Measurements from ENCODE around the gene CD2BP2. TPM values are rescaled to one million over a fixed set of nuclear protein-coding genes. Genes with fewer than 3 reads are reported as not detected.
A peak's percentile ranks its signal among the peaks of the same experiment; 100 is the strongest.

Gene CD2BP2
- total and polyA plus RNA-seq, 9 of the 15 experiments (the other 6 are each of a cell fraction or from before 2014, with no cell fraction given): 3.9 to 51.1 (median 32.8) TPM

GRCh38 chr16:30395155-30395991 lies 40.3 kb upstream of the CD2BP2 start, which contains the start of gene ZNF48 (continued):
- TF ChIP-seq SP2 (IDR thresholded peaks at IDR 0.05; ENCODE audit: extremely low read depth, low read depth, low read length, poor library complexity, severe bottlenecking) (peak; percentile 95), ATF4 (CRISPR knock-in tag; IDR thresholded peaks at IDR 0.05) (no peak), ZNF311 (CRISPR knock-in tag; IDR thresholded peaks at IDR 0.05) (no peak), MAZ (CRISPR knock-in tag; conservative IDR thresholded peaks at IDR 0.05 in 1 of 2, IDR thresholded peaks at IDR 0.05 in 1 of 2) (peak; percentile 67 to 81; a peak in 3 of 4 replicates), DACH1 (IDR thresholded peaks at IDR 0.05; ENCODE audit: partially characterized antibody) (peak; percentile 18), SAP30 (IDR thresholded peaks at IDR 0.05; ENCODE audit: borderline replicate concordance, insufficient read depth, low read depth, low read length, poor library complexity, severe bottlenecking) (no peak), ZNF384 (IDR thresholded peaks at IDR 0.05; ENCODE audit: low read depth, low read length) (no peak), EHMT2 (IDR thresholded peaks at IDR 0.05) (no peak), ZNF134 (CRISPR knock-in tag; conservative IDR thresholded peaks at IDR 0.05) (no peak), FOXA3 (CRISPR knock-in tag; conservative IDR thresholded peaks at IDR 0.05 in 1 of 2, IDR thresholded peaks at IDR 0.05 in 1 of 2) (peak in 1 of 2 experiments; percentile 60; a peak in 1 of 4 replicates), U2AF1 (optimal IDR thresholded peaks at IDR 0.05; ENCODE audit: low read depth, low read length) (no peak), ZNF263 (CRISPR knock-in tag; IDR thresholded peaks at IDR 0.05; ENCODE audit: borderline replicate concordance) (no peak; the same call in 1 of the 2 replicates), ZNF584 (CRISPR knock-in tag; IDR thresholded peaks at IDR 0.05; ENCODE audit: low read depth) (no peak), SMARCA5 (IDR thresholded peaks at IDR 0.05) (no peak), HSF4 (CRISPR knock-in tag; IDR thresholded peaks at IDR 0.05; ENCODE audit: borderline replicate concordance) (no peak)
- TF ChIP-seq, protein P1, sequence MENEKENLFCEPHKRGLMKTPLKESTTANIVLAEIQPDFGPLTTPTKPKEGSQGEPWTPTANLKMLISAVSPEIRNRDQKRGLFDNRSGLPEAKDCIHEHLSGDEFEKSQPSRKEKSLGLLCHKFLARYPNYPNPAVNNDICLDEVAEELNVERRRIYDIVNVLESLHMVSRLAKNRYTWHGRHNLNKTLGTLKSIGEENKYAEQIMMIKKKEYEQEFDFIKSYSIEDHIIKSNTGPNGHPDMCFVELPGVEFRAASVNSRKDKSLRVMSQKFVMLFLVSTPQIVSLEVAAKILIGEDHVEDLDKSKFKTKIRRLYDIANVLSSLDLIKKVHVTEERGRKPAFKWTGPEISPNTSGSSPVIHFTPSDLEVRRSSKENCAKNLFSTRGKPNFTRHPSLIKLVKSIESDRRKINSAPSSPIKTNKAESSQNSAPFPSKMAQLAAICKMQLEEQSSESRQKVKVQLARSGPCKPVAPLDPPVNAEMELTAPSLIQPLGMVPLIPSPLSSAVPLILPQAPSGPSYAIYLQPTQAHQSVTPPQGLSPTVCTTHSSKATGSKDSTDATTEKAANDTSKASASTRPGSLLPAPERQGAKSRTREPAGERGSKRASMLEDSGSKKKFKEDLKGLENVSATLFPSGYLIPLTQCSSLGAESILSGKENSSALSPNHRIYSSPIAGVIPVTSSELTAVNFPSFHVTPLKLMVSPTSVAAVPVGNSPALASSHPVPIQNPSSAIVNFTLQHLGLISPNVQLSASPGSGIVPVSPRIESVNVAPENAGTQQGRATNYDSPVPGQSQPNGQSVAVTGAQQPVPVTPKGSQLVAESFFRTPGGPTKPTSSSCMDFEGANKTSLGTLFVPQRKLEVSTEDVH (IDR thresholded peaks at IDR 0.05; ENCODE audit: low read depth, partially characterized antibody): peak; percentile 57
- TF ChIP-seq, protein P2, sequence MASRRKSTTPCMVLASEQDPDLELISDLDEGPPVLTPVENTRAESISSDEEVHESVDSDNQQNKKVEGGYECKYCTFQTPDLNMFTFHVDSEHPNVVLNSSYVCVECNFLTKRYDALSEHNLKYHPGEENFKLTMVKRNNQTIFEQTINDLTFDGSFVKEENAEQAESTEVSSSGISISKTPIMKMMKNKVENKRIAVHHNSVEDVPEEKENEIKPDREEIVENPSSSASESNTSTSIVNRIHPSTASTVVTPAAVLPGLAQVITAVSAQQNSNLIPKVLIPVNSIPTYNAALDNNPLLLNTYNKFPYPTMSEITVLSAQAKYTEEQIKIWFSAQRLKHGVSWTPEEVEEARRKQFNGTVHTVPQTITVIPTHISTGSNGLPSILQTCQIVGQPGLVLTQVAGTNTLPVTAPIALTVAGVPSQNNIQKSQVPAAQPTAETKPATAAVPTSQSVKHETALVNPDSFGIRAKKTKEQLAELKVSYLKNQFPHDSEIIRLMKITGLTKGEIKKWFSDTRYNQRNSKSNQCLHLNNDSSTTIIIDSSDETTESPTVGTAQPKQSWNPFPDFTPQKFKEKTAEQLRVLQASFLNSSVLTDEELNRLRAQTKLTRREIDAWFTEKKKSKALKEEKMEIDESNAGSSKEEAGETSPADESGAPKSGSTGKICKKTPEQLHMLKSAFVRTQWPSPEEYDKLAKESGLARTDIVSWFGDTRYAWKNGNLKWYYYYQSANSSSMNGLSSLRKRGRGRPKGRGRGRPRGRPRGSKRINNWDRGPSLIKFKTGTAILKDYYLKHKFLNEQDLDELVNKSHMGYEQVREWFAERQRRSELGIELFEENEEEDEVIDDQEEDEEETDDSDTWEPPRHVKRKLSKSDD (conservative IDR thresholded peaks at IDR 0.05; ENCODE audit: low read length): no peak
- TF ChIP-seq, protein P3, sequence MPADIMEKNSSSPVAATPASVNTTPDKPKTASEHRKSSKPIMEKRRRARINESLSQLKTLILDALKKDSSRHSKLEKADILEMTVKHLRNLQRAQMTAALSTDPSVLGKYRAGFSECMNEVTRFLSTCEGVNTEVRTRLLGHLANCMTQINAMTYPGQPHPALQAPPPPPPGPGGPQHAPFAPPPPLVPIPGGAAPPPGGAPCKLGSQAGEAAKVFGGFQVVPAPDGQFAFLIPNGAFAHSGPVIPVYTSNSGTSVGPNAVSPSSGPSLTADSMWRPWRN (IDR thresholded peaks at IDR 0.05; ENCODE audit: low read depth): no peak
